HCT116 (cell line): Measurements from ENCODE around the gene USP15.

Experiments used
- POLR2A ChIP-seq: IDR thresholded peaks from 2 replicates; pipeline ENCODE4 v1.7.0; 2011; ENCODE audit warnings: borderline replicate concordance; ENCODE audit not compliant: insufficient read depth, insufficient read length; ENCODE audit errors: extremely low read depth
- RAD21 ChIP-seq: IDR thresholded peaks from 2 replicates; pipeline ENCODE4 v1.6.1; 2012; ENCODE audit warnings: low read depth, mild to moderate bottlenecking
- TF ChIP-seq, protein P1 (sequence below), 3 experiments: fragments of 200-600 bp in 1 of 3; sonication (generic) in 1 of 3; IDR thresholded peaks in 2 of 3; conservative IDR thresholded peaks in 1 of 3; 2 replicates each; pipeline ENCODE4 v1.5.1; 2012 to 2017; ENCODE audit warnings: low read depth in 2 of 3, low read length in 2 of 3, antibody characterized with exemption in 1 of 3, borderline replicate concordance in 1 of 3, control low read depth in 1 of 3, mild to moderate bottlenecking in 1 of 3, mixed read lengths in 1 of 3, mixed run types in 1 of 3, moderate library complexity in 1 of 3; ENCODE audit not compliant: insufficient read depth in 1 of 3

DNA sequence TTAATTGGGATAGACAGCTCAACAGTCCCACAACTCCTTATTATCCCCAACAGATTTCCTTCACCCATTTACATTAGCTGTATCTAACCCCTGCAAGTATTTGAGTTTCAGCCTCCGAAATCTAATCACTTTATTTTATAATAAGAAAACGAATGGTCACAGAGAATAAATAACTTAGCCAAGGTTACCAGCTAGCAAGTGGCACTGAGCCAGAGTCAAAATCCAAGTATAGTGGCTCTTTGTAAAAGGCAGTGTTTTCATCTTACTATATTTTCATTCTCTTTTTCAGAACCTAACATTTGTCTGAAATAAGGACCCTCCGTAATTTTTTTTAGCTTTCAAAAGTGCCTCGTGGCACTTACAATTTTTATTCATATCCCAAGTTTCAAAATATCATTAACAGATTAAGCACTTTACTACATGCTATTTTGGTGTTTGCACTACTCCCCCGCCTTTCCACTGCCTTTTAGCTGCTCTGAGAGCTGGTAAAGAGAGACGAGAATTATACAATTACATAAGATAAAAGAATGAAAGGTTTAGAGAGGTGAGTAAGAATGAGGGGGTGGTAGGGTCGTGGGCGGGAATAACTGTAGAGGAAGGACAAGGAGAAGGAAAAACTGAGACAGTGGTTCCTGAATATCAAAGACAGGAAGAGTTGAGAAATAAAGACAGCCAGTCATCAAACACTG, 3.7 kb upstream of the USP15 start:
- TF ChIP-seq RAD21, result no peak
- TF ChIP-seq, protein P1, sequence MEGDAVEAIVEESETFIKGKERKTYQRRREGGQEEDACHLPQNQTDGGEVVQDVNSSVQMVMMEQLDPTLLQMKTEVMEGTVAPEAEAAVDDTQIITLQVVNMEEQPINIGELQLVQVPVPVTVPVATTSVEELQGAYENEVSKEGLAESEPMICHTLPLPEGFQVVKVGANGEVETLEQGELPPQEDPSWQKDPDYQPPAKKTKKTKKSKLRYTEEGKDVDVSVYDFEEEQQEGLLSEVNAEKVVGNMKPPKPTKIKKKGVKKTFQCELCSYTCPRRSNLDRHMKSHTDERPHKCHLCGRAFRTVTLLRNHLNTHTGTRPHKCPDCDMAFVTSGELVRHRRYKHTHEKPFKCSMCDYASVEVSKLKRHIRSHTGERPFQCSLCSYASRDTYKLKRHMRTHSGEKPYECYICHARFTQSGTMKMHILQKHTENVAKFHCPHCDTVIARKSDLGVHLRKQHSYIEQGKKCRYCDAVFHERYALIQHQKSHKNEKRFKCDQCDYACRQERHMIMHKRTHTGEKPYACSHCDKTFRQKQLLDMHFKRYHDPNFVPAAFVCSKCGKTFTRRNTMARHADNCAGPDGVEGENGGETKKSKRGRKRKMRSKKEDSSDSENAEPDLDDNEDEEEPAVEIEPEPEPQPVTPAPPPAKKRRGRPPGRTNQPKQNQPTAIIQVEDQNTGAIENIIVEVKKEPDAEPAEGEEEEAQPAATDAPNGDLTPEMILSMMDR (IDR thresholded peaks at IDR 0.05 in 2 of 3, conservative IDR thresholded peaks at IDR 0.05 in 1 of 3; ENCODE audit: borderline replicate concordance in 1 of 3, insufficient read depth in 1 of 3, low read depth in 2 of 3, low read length in 2 of 3), result no peak
- TF ChIP-seq POLR2A, result no peak
